Measurements from ENCODE around the gene ARHGEF39.

- TF ChIP-seq CTCF (IDR thresholded peaks at IDR 0.05) (no peak), POLR2A (IDR thresholded peaks at IDR 0.05) (no peak)
These were observed 35.9 kb upstream of the ARHGEF39 start for GRCh38 chr9:35700942-35701341.
